ENCODE data around the gene HYAL3. TPM values are rescaled to one million over a fixed set of nuclear protein-coding genes. Genes with fewer than 3 reads are reported as not detected.

Gene HYAL3
- total and polyA plus RNA-seq, 2 of the 13 experiments (the other 11 are each of a cell fraction or from before 2014, with no cell fraction given) = 5.5 to 10.4 TPM

DNA sequence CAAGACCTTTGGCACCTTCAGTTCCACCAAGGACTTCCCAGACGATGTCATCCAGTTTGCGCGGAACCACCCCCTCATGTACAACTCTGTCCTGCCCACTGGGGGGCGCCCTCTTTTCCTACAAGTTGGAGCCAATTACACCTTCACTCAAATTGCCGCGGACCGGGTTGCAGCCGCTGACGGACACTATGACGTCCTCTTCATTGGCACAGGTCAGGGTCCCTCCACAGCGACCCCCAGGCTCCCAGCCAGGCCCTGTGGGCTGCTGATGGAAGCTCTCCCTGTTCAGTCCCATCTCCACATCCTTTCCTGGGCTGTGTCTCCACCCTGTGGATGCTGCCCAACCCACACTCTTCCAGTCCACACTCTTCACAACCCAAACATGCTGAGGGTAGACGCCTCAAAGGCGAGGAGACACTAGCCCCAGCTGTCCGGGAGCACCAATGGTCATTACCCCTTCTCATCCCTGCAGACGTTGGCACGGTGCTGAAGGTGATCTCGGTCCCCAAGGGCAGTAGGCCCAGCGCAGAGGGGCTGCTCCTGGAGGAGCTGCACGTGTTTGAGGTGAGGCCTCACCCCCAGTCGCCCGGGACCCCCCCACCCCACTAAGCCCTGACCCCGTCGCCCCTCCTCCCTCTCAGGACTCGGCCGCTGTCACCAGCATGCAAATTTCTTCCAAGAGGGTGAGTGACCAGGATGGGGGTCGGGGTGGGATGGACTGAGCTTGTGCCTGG is 24.7 kb downstream of the HYAL3 start (continued):
- TF ChIP-seq TAF1 (CRISPR knock-in tag; IDR thresholded peaks at IDR 0.05) (no peak), TEAD2 (CRISPR knock-in tag; IDR thresholded peaks at IDR 0.05) (no peak), ZNF670 (CRISPR knock-in tag; IDR thresholded peaks at IDR 0.05; ENCODE audit: borderline replicate concordance) (no peak), CENPT (CRISPR knock-in tag; IDR thresholded peaks at IDR 0.05; ENCODE audit: low read depth) (no peak), GTF3A (CRISPR knock-in tag; conservative IDR thresholded peaks at IDR 0.05) (no peak), AGO2 (optimal IDR thresholded peaks at IDR 0.05; ENCODE audit: low read depth, low read length) (no peak), ZNF431 (CRISPR knock-in tag; IDR thresholded peaks at IDR 0.05; ENCODE audit: borderline replicate concordance, low read depth) (no peak), ZNF275 (CRISPR knock-in tag; IDR thresholded peaks at IDR 0.05; ENCODE audit: borderline replicate concordance) (no peak), EED (CRISPR knock-in tag; IDR thresholded peaks at IDR 0.05) (no peak), ZKSCAN1 (IDR thresholded peaks at IDR 0.05; ENCODE audit: low read length) (no peak), ZNF274 (CRISPR knock-in tag; IDR thresholded peaks at IDR 0.05) (no peak), ZNF724P (CRISPR knock-in tag; IDR thresholded peaks at IDR 0.05; ENCODE audit: borderline replicate concordance) (no peak), SPEN (CRISPR knock-in tag; IDR thresholded peaks at IDR 0.05; ENCODE audit: low read depth) (no peak), RBFOX2 (IDR thresholded peaks at IDR 0.05; ENCODE audit: low read depth, low read length) (no peak), PHF8 (CRISPR knock-in tag; IDR thresholded peaks at IDR 0.05) (no peak), ZBTB26 (CRISPR knock-in tag; IDR thresholded peaks at IDR 0.05; ENCODE audit: borderline replicate concordance) (no peak), BRCA1 (CRISPR knock-in tag; IDR thresholded peaks at IDR 0.05) (no peak), NBN (conservative IDR thresholded peaks at IDR 0.05) (no peak), MED13 (CRISPR knock-in tag; IDR thresholded peaks at IDR 0.05) (no peak), HMG20A (CRISPR knock-in tag; IDR thresholded peaks at IDR 0.05; ENCODE audit: borderline replicate concordance) (no peak), JUND (CRISPR knock-in tag; IDR thresholded peaks at IDR 0.05) (no peak), YEATS4 (CRISPR knock-in tag; IDR thresholded peaks at IDR 0.05; ENCODE audit: borderline replicate concordance) (no peak), ZNF33A (CRISPR knock-in tag; IDR thresholded peaks at IDR 0.05; ENCODE audit: borderline replicate concordance) (no peak)
- TF ChIP-seq, protein P1, sequence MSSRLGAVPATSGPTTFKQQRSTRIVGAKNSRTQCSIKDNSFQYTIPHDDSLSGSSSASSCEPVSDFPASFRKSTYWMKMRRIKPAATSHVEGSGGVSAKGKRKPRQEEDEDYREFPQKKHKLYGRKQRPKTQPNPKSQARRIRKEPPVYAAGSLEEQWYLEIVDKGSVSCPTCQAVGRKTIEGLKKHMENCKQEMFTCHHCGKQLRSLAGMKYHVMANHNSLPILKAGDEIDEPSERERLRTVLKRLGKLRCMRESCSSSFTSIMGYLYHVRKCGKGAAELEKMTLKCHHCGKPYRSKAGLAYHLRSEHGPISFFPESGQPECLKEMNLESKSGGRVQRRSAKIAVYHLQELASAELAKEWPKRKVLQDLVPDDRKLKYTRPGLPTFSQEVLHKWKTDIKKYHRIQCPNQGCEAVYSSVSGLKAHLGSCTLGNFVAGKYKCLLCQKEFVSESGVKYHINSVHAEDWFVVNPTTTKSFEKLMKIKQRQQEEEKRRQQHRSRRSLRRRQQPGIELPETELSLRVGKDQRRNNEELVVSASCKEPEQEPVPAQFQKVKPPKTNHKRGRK (CRISPR knock-in tag; IDR thresholded peaks at IDR 0.05) = no peak
- TF ChIP-seq, protein P2, sequence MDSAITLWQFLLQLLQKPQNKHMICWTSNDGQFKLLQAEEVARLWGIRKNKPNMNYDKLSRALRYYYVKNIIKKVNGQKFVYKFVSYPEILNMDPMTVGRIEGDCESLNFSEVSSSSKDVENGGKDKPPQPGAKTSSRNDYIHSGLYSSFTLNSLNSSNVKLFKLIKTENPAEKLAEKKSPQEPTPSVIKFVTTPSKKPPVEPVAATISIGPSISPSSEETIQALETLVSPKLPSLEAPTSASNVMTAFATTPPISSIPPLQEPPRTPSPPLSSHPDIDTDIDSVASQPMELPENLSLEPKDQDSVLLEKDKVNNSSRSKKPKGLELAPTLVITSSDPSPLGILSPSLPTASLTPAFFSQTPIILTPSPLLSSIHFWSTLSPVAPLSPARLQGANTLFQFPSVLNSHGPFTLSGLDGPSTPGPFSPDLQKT (CRISPR knock-in tag; IDR thresholded peaks at IDR 0.05; ENCODE audit: borderline replicate concordance) = no peak
